NCI-H1105 (cell line): Measurements from ENCODE around the gene VIPR2.
A peak's percentile ranks its signal among the peaks of the same experiment; 100 is the strongest.

Source experiments
- DNase-seq: peaks from one replicate; lab custom pipeline; 2025; lab: John Stamatoyannopoulos, UW

Gene VIPR2

GRCh38 chr7:159119851-159120539, 24.7 kb downstream of the VIPR2 start:
- DNase-seq, result no peak

- no peak for DNase-seq
These were observed 25.5 kb downstream of the VIPR2 start for GRCh38 chr7:159119026-159119741.

- no peak for DNase-seq
These were observed 26.0 kb downstream of the VIPR2 start for GRCh38 chr7:159118623-159119022.

- DNase-seq, result no peak
These were observed 26.5 kb downstream of the VIPR2 start for GRCh38 chr7:159118197-159118595.

GRCh38 chr7:159117366-159118196, 27.1 kb downstream of the VIPR2 start:
- DNase-seq, result no peak

- no peak for DNase-seq
These were observed 27.9 kb downstream of the VIPR2 start for GRCh38 chr7:159116581-159117339.

GRCh38 chr7:159115601-159116501, 28.8 kb downstream of the VIPR2 start:
- no peak for DNase-seq

GRCh38 chr7:159114981-159115380, 29.7 kb downstream of the VIPR2 start:
- DNase-seq, result no peak

GRCh38 chr7:159114096-159114495, 30.6 kb downstream of the VIPR2 start:
- no peak for DNase-seq

GRCh38 chr7:159113056-159113455, 31.6 kb downstream of the VIPR2 start:
- no peak for DNase-seq

- DNase-seq, result no peak
These were observed 32.3 kb downstream of the VIPR2 start for GRCh38 chr7:159112136-159113011.

GRCh38 chr7:159109653-159110035, 35.0 kb downstream of the VIPR2 start:
- peak; percentile 62 for DNase-seq

GRCh38 chr7:159108941-159109652, 35.6 kb downstream of the VIPR2 start:
- DNase-seq, result no peak

- no peak for DNase-seq
These were observed 36.2 kb downstream of the VIPR2 start for GRCh38 chr7:159108491-159108890.

- DNase-seq, result peak; percentile 19
These were observed 37.3 kb downstream of the VIPR2 start for GRCh38 chr7:159107161-159107892.

- no peak for DNase-seq
These were observed 38.5 kb downstream of the VIPR2 start for GRCh38 chr7:159105832-159106811.

- DNase-seq, result no peak
These were observed 39.4 kb downstream of the VIPR2 start for GRCh38 chr7:159105066-159105780.
